Measurements from ENCODE around the gene CASP4.

GRCh38 chr11:104928811-104929210, 39.6 kb downstream of the CASP4 start:
- TF ChIP-seq CTCF (tag by site-specific recombination; IDR thresholded peaks at IDR 0.05) (no peak), ZBTB26 (tag by site-specific recombination; optimal IDR thresholded peaks at IDR 0.05) (no peak), ZBTB7A (tag by site-specific recombination; IDR thresholded peaks at IDR 0.05; ENCODE audit: low read depth) (no peak), REST (tag by site-specific recombination; IDR thresholded peaks at IDR 0.05) (no peak), MEIS1 (CRISPR knock-in tag; IDR thresholded peaks at IDR 0.05; ENCODE audit: borderline replicate concordance) (no peak)

Measured in HEK293 (cell line).